ENCODE results near the gene CLK2.
A peak's percentile ranks its signal among the peaks of the same experiment; 100 is the strongest.

GRCh38 chr1:155250246-155250632 lies 23.1 kb downstream of the CLK2 start:
- TF ChIP-seq, protein P1, sequence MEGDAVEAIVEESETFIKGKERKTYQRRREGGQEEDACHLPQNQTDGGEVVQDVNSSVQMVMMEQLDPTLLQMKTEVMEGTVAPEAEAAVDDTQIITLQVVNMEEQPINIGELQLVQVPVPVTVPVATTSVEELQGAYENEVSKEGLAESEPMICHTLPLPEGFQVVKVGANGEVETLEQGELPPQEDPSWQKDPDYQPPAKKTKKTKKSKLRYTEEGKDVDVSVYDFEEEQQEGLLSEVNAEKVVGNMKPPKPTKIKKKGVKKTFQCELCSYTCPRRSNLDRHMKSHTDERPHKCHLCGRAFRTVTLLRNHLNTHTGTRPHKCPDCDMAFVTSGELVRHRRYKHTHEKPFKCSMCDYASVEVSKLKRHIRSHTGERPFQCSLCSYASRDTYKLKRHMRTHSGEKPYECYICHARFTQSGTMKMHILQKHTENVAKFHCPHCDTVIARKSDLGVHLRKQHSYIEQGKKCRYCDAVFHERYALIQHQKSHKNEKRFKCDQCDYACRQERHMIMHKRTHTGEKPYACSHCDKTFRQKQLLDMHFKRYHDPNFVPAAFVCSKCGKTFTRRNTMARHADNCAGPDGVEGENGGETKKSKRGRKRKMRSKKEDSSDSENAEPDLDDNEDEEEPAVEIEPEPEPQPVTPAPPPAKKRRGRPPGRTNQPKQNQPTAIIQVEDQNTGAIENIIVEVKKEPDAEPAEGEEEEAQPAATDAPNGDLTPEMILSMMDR (conservative IDR thresholded peaks at IDR 0.05) = 0 out of 2 replicates have a peak, but pooled peaks have one; percentile 79
- no peak for TF ChIP-seq ZFX (IDR thresholded peaks at IDR 0.05)

Data from C4-2B (cell line).